Central memory CD4-positive, alpha-beta T cell (primary cell): ENCODE data around the gene UGT2B28.
"Not testable (repeated sequence)": the region's sequence is repeated elsewhere in the genome, so short reads cannot be mapped to it uniquely, and the experiment has no call there.

Experiments
- DNase-seq: peaks from one replicate; pipeline ENCODE4 v3.0.0; 2022

UGT2B28 gene

DNA sequence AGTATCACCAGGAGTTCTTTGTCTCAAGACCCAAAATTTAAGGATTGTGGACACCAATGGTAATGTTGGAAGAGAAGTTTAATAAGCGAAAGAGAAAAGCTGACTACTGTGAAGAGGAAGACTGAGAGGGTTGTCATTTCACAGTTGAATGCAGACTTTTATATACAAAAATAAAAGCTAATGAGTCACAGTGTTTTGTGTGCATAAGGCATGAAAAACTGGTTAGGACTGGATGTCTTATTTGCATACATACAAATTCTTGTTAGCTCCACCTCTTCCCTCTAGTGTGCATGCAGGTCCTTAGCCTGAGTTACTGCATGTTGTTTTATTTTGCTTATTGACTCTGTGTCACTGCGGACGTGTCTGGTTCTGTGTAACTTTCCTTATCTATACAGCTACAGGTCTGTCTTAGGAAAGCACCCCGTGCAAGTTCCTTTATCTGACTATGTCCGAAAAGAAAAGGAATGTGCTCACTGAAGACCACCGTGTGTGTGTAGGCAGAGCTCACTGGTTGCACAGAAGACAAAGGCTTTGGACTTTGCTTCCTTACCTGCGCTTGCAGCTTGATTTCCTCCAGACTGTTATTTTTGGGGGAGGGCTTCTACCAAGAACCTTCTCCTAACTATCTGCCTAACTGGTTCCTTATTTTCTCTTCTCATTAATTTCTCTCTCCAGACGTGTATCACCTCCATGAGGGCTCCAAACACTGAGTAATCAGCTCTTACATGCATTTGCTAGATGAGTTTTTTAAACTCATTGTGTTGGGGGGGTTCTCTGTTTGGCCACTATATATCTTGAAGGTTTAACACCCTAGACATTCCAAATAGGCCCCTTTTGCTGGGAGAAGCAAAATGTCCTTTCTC, 63.5 kb downstream of the UGT2B28 start:
- DNase-seq, result not testable (repeated sequence)
